GM18909 (cell line): ENCODE results near the gene MSANTD2.

Experiments
- ATAC-seq: cut with Tn5 transposase; IDR thresholded peaks from one replicate; pipeline ENCODE4 v1.9.1; 2021; ENCODE audit warnings: mild to moderate bottlenecking; ENCODE audit not compliant: unreplicated experiment, poor library complexity

Gene MSANTD2

DNA sequence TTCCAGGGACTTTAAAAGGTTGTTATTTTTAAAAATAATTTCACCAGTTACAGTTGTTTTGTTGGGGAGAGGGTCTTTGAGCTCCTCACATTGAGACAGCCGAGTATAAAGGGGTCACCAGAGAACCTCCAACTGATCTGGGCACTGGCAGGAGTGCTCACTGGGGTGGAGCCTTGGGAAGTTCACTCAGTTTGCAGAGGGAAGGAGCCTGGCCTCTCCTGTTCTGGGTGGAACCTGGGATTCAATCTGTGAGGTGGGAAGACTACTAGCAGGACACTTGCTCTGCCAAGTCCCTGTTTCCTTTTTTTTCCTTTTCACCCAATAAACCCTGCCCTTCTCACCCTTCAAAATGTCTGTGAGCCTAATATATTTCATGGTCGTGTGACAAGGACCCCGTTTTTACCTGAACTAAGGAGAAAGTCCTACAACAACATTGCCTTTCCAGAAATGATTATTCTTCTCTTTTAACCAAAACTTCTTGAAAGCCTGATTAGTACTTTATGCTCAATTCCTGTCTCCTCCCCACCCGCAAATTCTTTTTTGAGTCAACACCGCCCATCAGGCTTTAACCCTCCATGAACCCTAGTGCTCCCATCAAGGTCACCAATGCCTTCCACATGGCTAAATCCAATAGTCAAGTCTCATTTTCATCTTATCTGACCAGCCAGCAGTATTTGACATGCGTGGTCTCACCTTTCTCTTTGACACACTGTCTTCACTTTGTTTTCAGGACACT is 22.0 kb upstream of the MSANTD2 start:
- no peak for ATAC-seq

DNA sequence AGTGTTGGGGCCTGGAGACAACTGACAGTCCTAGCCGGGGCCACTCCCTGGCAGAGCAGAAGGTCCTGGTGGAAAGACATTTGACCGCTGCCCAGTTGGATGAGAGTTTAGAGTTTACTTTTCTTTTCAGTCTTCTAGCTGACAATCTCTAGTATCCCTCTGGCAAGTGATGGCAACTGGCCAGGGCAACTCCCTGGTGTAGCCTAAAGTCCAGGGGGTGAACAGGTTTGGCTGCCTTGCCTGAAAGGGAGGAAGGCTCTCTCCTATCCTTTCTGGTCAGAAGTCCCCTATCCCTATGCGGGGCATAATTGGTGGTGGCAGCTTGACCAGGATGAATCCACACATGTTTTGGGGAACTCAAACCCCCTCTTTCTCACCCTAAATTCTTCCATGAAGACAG is 16.8 kb upstream of the MSANTD2 start:
- ATAC-seq, result no peak

DNA sequence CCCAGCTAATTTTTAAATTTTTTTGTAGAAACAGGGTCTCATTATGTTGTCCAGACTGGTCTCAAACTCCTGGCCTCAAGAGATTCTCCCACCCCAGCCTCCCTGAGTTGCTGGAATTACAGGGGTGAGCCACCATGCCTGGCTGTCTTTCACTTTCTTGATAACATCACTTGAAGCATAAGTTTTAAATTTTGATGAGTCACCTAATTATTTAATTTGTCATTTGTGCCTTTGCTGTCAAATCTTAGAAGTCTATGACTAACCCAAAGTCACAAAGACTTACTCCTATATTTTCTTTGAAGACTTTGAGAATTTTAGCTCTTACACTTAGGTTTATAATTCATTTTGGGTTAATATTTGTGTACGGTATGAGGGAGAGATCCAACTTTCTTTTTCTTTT is 14.5 kb upstream of the MSANTD2 start:
- no peak for ATAC-seq

DNA sequence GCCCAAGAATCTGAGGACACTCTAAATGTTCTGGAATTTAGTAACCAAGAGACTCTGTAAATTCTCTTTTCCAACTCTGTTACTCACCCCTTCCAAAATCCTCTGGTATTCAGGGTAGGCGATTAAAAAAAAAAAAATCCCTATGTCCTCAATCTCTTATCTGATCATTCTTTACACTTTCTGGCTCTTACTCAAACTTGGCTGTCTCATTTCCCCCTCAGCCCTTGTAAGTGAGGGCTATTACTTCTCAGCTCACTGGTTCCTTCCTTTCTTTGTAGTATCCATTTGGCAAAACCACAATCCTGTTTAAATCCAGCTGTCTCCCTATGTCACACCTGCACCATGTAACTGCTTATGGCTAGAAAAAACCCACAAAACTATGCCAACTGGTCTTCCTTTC is 12.7 kb upstream of the MSANTD2 start:
- ATAC-seq, result no peak

DNA sequence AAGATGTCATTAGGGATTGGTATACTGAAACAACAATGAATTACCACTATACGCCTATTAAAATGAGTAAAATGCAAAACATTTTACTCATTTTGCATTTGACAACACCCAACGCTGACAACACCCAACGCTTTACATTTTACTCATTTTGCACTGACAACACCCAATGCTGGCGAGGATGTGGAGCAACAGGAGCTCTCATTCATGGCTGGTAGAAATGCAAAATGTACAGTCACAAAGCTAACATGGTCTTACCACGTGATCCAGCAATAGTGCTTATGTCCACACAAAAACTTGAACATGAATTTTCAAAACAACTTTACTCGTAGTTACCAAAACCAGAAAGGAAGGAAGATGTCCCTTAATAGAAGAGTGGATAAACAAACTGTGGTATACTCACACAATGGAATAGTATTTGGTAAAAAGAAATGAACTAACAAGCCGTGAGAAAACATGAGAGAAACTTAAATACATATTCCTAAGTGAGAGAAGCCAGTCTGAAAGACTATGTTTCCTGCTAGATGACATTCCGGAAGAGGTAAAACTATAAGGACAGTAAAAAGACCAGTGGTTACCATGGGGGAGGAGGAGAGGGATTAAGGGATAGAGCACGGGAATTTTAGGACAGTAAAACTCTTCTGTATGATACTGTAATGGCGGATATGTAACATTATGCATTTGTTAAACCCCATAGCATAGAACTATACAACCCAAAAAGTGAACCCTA is 11.4 kb upstream of the MSANTD2 start:
- no peak for ATAC-seq

DNA sequence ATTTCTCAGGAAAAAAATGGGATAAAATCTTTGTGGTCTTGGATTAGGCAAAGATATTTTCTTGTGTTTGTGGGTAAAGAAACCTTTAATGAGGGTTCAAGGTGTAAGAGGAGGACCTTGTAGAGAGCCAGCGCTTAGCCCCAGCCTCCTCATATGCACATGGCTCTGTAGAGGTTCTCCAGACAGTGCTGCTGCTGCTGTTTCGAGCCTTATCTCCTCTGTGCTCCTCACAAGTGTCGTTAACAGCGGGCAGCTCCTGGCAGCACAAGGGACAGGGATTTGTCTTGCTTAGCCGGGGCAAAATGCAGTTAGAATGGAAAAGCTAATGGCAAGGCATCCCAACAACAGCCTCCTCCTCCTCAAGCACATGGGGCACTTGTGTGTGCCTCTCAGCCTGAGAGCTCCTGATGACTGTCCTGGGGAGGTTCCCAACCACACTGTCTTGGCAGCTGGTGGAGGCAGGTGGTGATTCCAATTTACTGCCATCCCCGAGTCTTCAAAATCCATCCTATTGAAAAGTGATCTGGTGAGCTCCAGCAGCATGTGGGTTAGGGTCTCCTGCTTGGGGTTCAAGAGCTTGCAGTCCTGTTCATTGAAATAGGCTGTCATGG is 7.6 kb upstream of the MSANTD2 start:
- ATAC-seq, result no peak

DNA sequence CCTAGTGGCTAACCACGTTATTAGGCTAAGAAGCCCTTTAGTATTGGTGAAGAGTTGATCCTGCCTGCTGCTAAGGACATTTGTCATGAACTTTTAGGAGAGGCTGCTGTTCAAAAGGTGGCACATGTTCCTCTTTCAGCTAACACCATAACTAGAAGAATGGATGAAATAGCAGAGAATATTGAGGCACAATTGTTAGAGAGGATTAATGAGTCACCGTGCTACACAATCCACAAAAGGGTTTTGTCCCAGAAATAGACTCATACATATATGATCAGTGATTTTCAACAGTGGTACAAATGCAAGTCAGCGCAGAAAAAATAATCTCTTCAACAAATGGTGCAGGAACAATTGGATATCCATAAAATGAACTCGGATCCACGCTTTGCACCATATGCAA is 7.0 kb upstream of the MSANTD2 start:
- ATAC-seq, result no peak

DNA sequence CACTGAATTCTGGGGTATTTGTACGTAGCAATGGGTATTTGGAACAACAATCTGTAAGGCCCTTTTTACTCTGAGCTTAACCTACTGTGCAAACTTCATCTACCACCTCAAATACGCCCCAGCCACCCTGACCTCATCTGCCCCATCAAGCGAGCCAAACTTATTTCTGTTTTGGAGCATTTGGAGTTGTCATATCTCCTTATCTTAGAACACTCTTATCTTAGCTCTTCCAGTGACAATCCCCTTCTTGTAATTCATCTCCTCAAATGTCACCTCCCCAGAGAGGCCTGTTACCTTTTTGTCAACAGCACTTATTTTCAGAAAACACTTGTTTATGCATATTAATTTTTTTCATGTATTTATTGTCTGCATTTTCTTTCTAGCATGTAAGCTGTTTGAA is 4.7 kb upstream of the MSANTD2 start:
- no peak for ATAC-seq

DNA sequence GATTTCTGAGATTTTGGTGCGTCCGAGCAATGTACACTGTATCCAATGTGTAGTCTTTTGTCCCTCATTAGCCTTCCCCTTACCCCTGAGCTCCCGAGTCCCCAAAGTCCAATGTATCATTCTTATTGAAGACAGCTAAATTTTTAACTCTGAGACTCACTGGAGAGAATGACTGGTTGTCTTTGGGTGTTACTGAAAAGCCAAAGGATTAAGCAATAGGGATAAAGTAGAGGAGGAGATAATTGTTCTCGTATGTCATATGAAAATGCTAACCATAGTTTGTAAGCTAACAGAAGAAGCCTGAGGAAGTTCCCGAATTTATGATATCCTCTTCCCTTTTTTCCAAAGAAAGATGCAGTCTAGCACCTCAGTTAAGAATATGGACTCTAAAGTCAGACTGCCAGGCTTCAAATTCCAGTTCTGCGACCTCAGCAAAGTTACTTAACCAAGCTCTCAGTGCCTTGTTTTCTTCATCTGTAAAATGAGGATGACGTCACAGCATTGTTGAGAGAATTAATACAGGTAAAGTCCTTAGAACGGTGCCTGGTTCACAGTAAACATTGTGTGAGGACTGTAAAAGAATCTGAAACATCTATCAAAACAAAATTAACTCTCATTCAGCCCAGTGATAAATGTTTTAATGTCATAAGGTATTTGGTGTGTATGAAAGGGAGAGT is 1.6 kb upstream of the MSANTD2 start:
- ATAC-seq, result no peak

DNA sequence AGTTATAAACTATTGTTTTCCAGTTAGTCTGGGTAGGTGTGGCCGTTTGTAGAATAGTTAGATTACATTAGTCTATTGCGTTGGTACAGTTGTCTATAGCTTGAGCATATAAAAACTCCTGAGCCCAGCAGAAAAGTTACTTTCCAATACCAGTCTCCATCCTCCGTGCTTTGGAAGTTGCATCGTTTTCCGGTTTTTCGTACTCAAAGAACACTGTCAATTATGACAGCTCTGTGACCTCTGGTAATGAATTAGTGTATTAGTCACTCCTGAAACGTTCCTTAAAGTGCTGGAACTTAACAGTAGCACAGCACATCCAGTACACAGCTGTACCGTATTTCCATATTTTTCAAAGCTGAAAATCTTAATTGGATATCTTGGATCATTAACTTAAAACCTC is 808 bp upstream of the MSANTD2 start:
- no peak for ATAC-seq

DNA sequence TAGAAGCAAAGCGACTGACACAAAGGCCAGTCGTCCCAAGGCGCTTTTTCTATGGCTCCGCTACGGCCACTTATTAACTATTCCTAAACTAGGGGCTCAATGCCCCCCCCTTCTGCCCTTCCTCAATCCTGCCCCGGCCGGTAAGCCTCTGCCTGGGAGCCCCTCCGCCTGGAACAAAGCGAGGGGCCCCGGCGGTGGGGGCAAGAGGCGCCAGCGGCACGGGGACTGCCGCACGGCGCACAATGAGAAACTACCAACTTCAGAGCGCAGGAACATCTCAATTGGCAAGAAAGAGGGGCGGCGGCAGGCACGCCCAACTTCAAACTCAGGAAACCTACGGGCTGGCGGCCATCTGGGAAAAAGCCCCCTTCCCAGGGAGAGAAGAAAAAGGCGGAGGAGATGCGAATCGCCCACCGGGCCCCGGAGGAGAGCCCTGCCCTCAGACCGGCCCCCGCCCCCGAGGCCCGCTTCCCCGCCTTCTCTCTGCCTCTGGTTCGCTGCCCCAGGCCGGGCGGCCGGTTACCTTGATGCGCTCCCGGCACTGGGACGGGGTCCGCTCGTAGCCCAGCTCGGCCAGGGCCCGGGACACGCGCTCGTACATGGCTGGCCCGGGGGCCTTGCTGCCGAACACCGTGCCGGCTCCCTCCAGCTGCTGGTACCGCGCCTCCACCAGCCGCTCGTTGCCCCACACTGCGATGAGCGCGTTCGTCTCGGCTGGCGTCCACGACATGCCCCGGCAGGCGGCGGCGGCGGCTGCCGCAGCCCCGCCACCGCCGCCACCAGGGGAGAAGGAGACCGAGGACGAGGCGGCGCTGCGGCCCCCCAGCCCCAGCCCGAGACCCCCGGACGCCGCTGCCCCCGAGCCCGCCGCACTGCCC is 619 bp downstream of the MSANTD2 start:
- peak; percentile 42 for ATAC-seq

DNA sequence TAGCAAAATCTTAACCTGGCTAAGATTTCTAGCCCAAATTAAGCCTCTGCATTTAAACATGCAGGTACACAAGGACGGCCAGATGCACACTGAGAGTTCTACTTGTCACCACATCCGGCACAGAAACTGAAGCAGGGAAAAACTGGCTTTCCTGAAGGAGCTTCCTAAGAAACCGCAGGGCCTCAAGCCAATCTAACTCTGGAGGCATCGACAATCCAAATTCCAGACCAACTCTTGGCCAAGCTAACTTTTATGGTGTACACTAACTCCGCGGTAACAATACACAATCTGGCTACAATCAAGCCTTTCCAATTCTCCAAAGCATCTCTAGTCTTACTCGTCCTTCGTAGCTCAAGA is 1.2 kb downstream of the MSANTD2 start:
- ATAC-seq, result peak; percentile 14

DNA sequence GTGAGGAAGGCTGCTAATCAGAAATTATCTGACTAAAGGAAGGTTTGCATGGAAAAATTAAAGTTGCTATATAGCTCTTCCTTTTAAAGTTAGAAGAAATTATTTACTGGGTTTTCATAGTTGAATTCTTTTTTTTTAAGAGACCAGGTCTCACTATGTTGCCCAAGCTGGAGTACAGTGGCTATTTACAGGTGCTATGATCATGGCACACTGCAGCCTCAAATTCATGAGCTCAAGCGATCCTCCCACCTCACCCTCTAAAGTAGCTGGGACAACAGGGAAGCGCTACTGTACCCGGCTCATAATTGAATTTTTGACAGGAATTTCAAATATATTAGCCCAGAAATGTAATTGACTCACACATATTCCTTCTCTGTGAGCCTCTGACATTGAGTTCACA is 3.9 kb downstream of the MSANTD2 start:
- ATAC-seq, result no peak

DNA sequence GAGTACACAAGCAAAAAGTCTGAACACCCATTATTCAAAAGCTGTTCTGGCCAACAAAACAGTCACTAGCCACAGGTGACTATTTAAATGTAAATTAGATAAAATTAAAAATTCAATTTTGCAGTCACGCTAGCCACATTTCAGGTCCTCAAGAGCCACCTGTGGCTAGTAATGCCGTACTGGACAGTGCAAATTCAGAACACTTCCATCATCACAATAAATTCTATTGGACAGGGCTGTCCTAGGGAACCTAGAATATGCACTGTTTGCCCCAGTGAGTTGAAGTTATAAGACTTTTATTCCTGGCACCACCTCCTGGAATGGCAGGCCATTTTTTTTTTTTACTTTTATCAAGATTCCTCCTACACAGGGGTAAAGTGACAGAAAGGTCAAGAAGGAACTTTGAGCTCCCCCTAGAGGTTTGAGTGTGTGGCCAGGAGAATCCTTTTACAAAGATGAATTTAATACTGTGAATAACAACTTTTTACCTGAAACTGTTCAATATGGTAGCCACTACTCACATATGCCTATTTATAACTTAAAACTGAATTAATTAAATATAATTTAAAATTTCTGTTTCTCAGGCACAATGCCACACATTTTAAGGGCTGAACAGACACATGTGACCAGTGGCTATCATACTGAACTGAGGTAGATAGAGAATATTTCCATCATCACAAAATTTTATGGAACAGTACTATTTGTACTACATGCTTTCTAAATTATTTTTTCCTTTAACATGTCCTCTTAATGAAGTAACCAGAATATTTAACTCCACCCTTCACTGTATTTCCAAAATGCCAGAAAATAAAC is 6.5 kb downstream of the MSANTD2 start:
- ATAC-seq, result no peak

DNA sequence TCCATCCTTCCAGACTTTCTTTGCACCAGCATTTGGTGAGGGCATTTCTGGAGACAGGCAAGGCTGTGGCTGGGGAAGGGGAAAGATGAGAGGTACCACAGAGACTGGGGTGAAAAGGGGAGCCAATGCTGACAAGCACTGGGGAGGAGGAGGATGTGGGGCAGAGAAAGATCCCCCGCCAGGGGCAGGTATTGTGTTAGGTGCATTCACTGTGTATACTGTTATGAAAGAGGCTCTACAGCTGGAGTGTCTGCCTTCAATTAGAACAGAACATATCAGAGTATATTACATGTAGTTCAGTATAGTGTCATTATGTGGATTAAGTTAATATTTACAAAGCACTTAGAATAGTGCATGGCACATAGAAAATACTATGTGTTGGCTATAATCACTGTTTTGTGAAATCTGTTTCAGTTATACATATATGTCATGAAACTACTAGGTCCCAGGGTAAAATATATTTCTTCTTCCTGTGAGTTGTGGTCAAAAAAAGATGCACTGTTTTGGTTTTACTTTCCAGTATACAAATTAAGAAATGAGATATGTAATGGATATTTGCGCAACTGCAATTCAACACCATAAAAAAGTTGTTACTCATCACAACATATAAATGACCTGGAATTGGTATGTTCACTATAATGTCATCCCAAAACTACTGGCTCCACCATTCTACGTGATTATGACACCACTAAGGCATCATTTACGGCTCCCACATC is 8.4 kb downstream of the MSANTD2 start:
- peak; percentile 87 for ATAC-seq

DNA sequence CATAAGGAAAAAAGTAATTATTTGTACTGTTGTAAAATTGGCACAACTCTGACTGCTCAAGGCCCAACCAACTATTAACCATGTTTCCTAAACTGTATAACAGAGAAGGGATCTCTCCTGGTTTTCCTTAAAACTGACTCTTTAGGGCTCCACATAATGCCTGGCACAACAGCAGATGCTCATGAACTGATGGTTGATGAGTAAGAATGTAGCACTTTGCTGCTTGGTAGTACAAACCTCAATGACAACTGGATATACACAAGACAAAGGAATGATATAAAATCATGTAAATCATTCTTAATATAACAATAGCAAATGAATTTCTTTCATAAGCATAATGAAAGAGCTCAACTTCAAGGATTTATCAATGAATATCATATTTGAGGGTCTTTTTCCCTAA is 11.7 kb downstream of the MSANTD2 start:
- no peak for ATAC-seq

DNA sequence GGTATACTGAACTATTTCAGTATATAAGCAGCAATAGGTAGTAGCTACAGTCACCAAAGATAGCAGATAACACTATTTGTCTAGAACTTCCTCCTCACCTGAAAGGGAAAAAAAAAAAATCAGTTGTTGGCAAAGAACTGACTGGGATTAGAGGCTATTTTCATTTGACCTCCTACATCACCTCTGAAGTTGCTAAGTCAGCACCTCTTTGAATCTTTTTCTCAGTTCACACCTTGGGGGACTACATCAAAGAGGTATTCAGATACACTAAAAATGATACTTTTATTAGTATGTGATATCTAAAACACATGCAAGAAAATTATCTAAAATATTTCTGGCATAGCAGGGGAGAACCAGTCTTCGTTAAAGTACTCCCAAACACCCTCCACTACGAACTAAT is 16.2 kb downstream of the MSANTD2 start:
- ATAC-seq, result no peak

DNA sequence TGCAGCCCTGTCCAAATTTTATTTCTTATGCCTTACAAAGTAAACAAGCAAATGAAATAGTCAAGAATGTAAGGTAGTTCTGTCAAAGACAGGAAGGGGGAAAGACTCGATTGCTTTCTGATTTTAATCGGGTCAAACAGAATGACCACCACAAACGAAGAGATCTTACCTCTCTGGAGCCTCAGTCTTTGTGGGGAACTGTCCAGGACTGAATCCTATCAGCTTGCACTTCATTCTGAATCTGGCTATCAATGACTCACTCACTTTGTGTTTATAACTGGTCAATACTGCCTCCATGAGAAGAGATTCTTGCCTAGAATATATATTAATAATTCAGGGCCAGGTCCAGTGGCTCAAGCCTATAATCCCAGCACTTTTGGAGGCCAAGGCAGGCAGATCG is 17.2 kb downstream of the MSANTD2 start:
- no peak for ATAC-seq

DNA sequence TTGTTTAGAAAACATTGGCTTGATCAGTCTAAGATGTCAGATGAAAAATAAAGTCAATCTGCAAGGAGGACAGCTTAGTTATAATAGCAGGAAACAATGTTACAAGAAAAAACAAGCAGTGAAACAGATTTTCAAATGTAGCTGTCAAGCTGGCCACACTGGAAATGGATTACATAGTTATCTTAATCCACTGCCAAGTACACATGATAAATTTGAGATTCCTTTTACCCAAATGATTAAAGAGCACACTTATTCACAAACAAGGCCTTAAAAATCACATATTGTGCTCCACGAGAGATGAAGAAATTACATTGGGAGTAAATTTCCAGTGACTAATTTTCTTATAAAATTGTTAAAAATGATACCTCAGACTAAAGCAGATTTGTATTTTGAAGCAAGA is 20.6 kb downstream of the MSANTD2 start:
- ATAC-seq, result no peak
